Embryonic facial prominence (tissue), 1 donor: ENCODE results near the gene LIPM.
"Not testable (repeated sequence)": the region's sequence is repeated elsewhere in the genome, so short reads cannot be mapped to it uniquely, and the experiment has no call there.

Source experiments
- DNase-seq: peaks from one replicate; pipeline ENCODE4 v3.0.0-alpha.2; 2016; ENCODE audit errors: extremely low spot score

Gene LIPM

DNA sequence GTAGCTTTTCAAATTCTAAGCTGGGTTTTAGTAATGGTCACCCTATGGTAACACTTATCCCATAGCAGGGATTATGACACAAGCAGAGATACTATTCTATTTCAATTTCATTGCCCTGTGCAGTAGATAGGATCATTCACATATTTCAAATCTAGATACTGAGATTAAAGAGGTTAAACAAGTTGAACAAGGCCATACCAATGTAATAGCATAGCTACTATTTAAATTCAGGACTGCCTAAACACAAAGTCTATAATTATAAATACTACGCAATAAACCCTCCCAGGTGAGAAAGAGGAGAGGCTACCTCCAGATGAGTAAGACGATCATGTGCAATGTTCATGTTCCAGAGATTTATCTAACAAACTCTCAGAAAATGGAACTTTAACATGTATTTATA, 1.1 kb downstream of the LIPM start:
- DNase-seq = no peak

DNA sequence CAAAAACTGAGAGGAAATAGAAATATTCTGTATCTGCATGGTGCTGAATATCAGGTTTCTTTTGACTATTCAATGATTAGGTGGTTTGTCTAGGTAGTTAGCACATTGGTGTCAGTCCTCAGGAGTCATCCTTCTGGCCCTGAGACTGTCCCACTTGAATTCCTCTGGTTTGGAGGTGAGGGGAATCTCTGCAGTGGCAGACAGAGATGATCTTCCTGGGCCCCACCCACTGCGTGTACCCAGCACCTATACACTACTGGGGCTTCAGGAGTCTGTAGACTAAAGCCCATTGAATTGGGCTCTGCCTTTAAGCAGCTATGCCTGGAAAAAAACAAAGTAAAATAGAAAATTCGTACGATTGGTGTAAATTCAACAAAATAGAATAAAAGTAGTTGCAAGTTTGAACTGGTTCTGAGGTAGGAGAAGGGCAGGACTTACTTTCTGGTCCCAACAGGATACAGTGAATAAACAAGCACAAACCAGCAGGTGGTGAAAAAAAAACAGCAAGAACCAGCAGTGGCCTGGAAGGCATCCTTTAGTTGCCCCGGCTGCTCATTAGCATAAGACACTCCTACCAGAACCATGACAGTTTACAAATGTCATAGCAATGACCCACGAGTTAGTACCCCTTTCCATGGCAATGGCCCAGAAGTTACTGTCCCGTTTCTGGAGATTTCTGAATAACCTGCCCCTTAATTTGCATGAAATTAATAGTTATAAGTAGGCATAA, 1.7 kb downstream of the LIPM start:
- no peak for DNase-seq

DNA sequence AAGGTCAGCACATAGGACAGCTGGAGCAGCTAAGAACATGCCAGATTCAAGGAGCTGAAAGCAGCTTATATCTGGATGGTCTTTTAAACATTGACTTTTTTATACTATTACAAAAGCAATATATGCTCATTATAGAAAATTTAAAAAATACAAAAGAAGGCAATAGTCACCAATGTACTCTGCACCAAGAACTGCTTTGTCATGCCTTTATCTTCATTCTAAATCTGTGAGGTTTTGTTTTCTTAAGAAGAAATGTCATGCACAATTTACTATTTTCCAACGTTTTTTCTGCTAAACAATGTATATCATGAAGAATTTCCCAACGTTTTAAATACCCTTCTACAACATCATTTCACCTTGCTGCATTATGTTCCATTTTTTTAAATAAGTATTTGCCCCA, 2.8 kb downstream of the LIPM start:
- no peak for DNase-seq

DNA sequence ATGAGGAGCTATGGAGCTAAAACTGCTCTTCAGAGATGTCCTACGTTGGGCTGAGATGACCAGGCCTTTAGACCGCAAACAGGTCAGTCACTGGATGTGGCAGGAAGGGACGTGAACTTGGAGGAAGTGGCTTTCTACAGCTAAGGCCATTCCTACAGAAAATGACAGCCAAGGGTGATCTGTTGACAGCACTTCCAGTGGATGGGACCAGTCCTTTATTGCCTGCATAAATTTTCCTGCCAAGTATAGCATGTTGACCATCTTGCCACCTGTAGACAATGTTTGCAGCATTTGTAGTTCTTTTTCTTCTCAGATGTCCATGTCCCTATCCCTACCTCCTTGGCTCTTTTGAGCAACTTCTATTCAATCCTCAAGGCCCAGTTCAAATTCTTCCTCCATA, 3.4 kb downstream of the LIPM start:
- no peak for DNase-seq

DNA sequence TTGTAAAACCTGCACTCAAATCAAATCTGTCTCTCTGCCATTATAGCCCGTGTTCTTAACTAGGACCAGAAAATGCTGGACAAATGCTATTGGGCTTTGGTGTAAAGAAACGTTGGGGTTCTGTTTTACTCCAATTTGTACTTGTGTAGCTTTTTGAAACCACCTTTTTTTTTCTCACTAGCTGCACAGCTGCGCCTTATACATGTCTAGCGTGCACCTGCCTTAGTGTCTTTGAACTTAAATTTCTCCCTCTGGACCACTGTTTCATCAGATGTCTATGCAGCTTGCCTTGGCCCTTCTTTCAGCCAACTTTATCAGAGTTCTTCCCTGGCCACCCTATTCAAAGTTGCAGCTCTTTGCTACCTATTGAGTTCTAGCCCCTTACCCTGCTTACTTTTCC, 7.1 kb downstream of the LIPM start:
- no peak for DNase-seq

DNA sequence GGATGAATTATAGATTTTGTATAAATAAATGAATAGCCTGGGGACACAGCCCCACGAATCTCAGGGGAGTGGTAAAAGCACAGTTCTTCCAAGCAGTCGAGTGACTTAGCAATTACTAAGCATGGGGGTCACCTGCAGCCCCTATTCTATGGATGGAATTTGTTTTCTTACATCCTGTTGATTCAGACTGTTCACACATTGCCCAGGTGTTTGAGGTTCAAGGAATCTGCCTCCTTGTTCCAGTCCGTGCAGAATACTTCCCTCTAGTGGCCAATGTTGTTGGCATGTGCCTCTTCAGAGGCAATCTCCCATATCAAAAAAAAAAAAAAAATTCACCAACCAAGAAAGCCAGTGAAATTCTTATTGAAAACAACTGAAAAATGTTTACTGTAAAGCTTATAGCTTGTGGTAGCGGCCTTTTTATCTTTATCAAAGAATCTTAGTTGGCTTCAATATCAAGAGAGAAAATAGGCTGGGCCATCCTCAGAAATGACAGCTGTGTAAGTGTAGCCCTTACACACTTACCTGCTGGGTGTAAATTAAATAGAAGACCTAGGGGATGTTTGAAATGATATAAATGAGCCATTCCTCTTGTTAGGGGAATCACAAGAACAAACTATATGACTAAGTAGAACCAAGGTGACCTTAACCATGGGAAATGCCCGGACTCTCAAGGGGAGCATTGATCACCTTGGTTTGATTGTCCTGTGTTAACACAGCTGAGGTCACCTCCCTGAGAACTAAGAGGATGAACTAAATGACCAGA, 7.8 kb downstream of the LIPM start:
- DNase-seq = no peak

DNA sequence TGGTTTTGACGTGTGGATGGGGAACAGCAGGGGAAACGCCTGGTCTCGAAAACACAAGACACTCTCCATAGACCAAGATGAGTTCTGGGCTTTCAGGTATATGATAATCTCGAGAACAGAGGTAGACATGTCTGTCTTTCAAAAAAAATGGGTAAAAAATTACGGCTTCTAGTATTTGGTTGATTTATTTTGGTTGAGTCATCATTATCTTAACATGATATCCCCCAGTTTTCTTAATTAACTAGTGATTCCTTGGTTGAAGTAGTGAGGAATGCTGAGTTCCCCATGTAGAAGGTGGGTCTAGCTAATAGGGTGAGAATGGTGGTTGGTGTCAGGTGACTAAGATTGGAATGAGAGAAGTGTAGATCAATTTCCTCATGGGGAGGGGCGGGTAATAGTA, 10.7 kb downstream of the LIPM start:
- DNase-seq = no peak

DNA sequence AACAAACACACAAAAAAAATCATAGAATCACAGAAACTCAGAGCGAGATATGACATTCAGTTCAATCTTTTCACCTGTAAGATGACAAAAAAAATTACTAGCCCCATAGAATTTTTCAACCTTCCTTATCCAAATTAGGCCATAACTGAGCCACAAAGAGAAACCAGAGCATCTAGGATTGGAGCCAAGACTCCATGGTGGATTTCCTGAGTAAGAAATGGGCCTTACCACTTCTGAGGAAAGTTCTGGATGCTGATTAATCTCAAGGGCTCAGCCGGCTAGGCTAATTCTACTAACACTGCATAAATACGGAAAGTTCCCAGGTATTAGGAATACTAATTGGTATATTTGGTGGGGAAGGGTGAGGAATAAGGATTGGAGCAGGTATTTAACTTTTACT, 16.8 kb downstream of the LIPM start:
- DNase-seq = no peak

DNA sequence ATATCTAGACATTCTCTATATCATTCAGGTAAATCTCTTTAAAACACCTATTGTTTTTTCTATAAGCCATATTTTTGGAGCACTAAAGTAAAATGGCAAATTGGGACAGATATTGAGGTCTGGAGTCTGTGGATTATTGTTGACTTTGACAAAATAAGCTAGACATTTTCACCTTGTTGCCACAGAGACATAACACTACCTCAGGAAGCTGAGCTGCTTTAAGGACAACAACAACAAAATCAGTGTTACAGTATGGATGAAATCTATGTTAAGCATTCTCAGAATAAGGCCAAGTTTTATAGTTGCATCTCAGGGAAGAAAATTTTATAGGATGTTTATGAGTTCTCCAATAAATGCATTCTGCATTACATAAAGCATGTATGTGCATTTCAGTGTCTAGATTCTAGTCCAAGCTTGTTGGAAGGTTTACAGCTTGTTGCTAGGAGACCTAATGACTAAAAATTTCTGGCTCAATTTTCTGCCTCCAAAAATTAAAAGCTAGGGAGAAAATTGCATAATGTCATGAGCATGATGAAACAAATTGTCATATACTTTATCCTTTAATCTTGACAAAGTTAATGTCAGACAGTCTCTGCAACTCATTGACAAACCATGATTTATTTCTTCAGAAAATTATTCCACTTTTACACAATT, 18.3 kb downstream of the LIPM start:
- peak; percentile 59 for DNase-seq

DNA sequence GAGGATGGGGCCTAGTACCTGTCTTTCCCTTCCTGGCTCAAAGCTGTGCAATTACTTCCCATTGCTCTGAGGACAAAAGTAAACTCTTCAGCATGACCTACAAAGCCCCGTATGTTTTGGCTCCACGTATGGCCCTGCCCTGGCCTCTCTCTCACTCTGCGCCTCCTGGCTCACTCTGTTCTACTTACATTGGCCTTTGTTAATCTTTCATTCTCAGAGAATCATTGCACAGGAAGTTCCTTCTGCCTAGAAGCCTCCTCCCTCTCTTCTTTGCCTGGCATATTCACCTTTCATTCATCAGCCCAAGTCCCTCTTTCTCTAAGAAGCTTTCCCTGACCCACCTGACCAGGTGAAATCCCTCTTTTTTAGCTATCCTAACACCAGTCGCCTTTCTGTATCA, 23.9 kb downstream of the LIPM start:
- DNase-seq = no peak

DNA sequence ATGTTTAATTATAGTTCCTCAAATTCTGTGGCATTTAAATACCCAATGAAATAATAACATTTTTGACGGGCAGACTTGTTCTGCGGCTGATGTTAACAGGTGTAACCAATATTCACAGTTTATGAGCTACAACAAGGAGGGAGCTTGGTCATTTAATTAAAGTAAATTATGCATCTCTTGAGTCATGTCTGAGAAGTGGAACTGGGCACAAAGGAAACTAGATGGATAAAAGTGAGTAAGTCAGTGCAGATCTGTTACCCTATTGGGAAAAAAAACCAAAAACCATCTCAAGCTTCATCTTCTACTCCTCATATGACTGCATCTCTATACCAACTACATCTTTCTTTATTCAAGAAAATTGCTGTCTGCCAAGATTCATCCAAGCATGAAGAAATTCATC, 25.1 kb downstream of the LIPM start:
- no peak for DNase-seq

DNA sequence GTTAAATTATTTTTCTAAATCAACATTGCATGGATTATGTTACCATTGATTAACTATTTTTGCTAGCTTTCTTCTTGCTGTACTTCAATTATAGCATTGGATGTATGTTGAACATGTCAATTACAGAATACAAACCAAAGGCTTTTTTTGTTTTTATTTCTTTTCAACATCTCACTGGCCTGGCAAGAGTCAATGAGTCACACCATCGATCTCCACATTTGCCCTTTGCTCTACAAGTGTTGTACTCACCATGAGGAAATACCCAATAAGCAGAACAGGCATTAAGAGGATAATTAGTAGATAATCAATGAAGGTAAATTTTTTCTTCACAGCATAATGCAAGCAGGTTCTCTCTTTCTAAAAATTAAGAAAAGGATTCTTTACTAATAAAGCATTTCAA, 25.8 kb downstream of the LIPM start:
- no peak for DNase-seq

DNA sequence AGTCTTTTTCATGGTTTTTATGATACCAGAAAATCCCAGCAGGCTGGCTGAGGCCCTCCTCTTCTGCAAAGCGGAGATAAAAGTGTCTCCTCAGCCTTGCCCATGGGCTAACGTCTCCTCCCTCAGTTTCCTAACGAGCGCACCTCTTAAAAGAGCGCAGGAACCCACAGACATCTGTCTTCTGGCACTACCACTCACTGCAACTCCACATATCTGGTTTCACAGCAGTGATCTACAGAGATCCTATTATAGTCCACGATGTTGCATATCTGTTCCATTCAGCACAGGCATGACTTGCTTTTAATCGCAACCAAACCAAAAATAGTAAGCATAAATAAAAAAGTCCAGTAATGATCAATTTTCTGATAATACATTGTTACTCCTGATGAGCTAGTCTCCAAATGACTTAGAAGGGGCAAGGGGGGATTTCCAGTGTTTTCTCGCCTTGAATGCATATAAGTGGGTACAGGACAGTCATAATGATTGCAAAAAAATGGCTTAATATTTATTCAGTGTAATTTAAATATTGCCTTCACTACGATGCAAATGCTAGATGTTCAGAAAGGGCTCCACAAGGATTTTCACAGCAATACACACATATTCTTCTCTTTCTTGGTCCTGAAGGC, 28.2 kb downstream of the LIPM start:
- no peak for DNase-seq

DNA sequence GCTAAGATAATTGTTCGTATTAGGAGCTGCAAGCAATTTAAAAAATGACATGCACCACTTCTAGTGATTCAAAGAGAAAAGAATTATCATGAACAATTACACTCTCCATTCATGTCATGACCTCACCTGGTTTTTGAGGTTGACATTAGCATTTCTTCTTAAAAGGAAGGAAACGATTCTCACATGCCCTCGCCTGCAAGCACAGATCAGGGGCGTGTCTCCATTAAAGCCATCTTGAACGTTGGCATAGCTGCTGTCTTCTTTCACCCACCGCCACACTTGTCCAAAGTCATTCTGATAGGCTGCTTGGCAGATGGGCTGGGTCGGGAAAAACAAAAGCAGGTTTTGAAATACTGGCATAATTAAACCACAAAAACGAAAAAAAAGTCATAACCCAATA, 29.2 kb downstream of the LIPM start:
- DNase-seq = no peak

DNA sequence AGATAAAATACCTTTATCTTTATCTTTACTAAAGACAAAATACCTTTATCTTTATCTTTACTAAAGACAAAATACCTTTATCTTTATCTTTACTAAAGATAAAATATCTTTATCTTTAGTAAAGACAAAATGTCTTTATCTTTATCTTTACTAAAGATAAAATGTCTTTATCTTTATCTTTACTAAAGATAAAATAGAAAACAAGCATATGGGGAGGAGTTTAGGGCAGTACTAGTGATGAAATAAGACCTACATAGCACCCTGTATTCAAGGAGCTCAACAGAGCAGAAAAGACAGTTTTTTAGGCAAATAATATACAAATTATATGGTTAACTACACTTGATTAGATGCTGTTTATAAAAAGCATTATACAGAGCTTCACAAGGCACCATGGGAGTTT, 29.8 kb downstream of the LIPM start:
- no peak for DNase-seq

DNA sequence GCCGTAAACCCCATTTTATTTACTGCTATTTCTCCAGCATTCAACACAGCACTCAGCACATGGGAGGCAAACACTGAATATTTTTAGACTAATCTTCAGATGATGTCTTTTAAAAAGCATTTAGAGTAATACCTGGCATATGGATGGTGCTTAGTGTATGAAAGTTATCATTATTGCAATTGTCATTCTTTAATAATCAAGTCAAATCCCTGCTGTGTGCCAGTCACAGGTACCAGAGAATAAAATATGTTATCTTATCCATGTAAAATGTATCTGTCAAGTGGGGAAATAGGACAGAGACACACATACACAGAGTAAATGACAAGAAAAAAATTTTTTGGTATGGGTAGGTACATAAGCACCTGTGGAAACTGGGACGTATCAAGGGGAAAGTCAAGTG, 30.6 kb downstream of the LIPM start:
- no peak for DNase-seq

DNA sequence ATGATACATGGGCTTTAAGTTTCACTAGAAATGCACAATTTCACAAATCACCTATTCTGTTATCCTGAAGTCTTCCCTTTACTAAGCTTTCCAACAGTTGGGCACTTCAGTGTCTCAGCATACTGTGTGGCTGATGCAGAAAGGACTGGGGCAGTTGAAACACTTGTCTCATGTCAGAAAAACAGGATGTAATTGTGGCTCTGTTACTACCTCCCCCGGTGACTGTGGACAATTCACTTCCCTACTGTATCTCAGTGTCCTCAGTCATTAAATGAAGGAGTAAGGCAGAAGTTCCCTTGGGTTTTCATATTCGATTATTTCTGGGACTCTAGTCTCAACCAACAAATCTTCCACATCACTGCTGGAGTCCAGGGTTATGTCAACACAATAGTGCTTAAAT, 31.2 kb downstream of the LIPM start:
- no peak for DNase-seq

DNA sequence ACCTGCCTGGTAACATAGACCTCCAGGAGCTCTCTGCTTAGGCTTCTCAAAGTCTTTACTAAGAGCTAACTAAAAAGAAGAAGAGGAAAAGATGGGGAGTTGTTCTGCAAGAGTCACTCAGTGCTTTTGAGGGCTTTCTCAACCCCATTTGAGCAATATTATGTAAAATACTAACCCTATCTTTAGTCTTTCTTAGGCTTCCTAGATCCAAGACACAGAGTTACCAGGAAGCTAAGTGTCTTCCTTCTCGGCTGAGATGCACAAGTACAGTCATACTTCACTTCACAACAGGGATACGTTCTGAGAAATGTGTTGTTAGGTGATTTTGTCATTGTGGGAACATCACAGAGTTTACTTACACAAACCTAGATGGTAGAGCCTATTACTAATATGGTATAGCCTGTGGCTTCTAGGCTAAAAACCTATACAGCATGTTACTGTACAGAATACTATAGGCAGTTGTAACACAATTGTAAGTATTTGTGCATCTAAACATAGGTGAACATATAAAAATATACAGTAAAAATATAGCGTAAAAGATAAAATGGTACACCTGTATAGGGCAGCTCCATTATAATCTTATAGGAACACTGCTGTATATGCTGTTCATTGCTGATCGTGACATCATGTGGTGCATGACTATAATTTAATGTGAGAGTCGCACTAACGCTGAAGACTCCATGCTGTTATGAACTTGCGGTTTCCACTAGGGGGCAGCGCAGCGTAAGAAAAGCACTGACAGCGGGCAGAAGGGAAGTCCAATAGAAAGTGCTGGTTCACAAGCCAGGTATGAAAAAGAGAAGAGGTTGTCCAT, 32.8 kb downstream of the LIPM start:
- DNase-seq = peak; percentile 59

DNA sequence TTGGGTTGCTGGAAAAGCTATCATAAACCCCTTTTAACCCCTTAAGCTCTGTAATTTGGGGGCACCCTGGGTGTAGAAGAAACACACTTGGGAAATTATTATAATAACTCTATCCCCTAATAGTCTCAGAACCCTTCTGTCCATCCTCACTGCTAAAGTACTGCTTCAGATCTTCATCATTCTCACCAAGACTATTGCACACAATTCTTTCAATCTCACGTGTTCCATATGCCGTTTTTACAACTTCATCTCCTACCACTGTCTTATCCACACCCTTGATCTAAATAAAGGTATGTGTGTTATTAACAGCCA, 33.3 kb downstream of the LIPM start:
- no peak for DNase-seq

DNA sequence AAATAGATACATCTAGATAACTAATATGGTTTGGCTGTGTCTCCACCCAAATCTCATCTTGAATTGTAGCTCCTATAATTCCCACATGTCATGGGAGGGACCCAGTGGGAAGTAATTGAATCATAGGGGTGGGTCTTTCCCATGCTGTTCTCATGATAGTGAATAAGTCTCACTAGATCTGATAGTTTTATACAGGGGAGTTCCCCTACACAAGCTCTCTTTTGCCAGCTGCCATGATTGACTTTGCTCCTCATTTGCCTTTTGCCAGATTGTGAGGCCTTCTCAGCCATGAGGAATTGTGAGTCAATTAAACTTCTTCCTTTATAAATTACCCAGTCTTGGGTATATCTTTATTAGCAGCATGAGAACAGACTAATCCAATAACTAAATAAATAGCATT, 35.1 kb downstream of the LIPM start:
- not testable (repeated sequence) for DNase-seq

DNA sequence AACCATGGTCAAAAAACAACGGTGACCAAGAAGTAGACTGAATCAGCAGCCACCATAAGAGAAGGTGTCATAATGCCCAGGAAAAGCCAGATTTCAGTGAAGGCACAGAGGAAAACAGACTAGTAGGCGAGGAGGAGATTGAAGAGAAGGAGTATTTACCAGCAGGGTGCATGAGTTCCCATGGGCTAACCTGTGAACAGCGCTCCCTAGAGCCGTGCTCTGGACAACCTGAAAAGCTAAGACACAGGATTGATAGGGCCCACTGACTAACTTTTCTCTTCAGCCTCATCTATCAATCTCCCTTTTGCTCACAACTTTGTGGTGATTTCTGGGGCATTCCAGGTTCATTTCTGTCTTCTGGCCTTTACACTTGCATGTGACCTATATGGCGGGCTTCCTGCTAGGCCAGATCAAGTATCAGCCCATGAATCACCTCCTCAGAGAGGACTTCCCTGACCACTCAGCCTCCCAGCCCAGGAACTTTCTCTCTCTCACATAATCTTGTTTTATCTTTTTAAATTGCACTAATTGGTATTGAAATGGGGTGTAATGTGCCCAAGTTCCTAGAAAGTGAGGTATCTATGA, 36.3 kb downstream of the LIPM start:
- DNase-seq = no peak

DNA sequence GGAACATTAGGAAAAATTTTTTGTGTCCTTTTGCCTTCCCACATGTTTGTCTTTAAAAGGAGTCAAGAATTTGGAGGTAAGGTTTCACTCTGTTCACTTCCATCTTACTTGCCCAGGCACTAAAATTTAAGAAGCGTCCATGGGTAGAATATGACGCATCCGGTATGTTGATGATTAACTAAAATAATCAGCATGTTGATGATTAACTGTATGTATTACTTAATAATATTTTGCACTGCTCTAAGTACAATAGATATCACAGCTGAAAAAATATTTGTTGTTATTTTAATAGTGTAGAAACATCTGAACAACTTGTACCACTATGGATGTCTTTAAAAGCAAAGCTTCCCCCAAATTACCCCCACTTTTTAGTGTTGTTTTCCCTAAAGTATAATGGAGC, 37.6 kb downstream of the LIPM start:
- DNase-seq = no peak
